Endodermal cell (in vitro differentiated cells): Measurements from ENCODE around the gene SLC47A2. TPM values are rescaled to one million over a fixed set of nuclear protein-coding genes. Genes with fewer than 3 reads are reported as not detected.

Experiments
- DNase-seq: peaks from one replicate; pipeline ENCODE4 v3.0.0-alpha.2; 2017
- H3K27ac ChIP-seq: 2 replicates; pipeline ENCODE4 v1.5.1; 2013; ENCODE audit warnings: mild to moderate bottlenecking, low read depth, low read length, moderate library complexity
- H3K27me3 ChIP-seq: 2 replicates; pipeline ENCODE4 v1.6.1; 2013; ENCODE audit warnings: mild to moderate bottlenecking, low read length, moderate library complexity; ENCODE audit not compliant: insufficient read depth, control insufficient read depth, poor library complexity, severe bottlenecking
- H3K36me3 ChIP-seq: 2 replicates; pipeline ENCODE4 v1.7.0; 2013; ENCODE audit warnings: mild to moderate bottlenecking, low read length, moderate library complexity; ENCODE audit not compliant: control insufficient read depth, insufficient read depth
- H3K4me1 ChIP-seq: one replicate; pipeline ENCODE4 v1.7.0; 2013; ENCODE audit warnings: low read length; ENCODE audit not compliant: control insufficient read depth, insufficient read depth
- H3K4me3 ChIP-seq: 2 replicates; pipeline ENCODE4 v1.5.1; 2013; ENCODE audit warnings: mild to moderate bottlenecking, low read length, moderate library complexity
- H3K9ac ChIP-seq: 2 replicates; pipeline ENCODE4 v1.6.1; 2013; ENCODE audit warnings: mild to moderate bottlenecking, low read length, moderate library complexity; ENCODE audit not compliant: poor library complexity, severe bottlenecking; ENCODE audit errors: extremely low read depth
- H3K9me3 ChIP-seq: 2 replicates; pipeline ENCODE4 v1.6.1; 2013; ENCODE audit warnings: mild to moderate bottlenecking, low read length, moderate library complexity; ENCODE audit not compliant: control insufficient read depth
- H3K27ac Mint-ChIP-seq: 2 replicates; pipeline ENCODE4 v1.8.0; 2020; ENCODE audit warnings: mixed read lengths
- H3K27me3 Mint-ChIP-seq: 2 replicates; pipeline ENCODE4 v1.8.0; 2021; ENCODE audit warnings: mild to moderate bottlenecking, mixed read lengths; ENCODE audit not compliant: insufficient read depth
- H3K36me3 Mint-ChIP-seq: 2 replicates; pipeline ENCODE4 v1.8.0; 2020; ENCODE audit warnings: low read depth, mixed read lengths
- H3K4me1 Mint-ChIP-seq: 2 replicates; pipeline ENCODE4 v1.8.0; 2020; ENCODE audit warnings: mixed read lengths
- H3K4me3 Mint-ChIP-seq: 2 replicates; pipeline ENCODE4 v1.8.0; 2020; ENCODE audit warnings: mild to moderate bottlenecking, moderate library complexity, mixed read lengths
- H3K9me3 Mint-ChIP-seq: 2 replicates; pipeline ENCODE4 v1.8.0; 2020; ENCODE audit warnings: mild to moderate bottlenecking, mixed read lengths
- WGBS, 2 experiments: methylation state at CpG; one replicate each; pipeline versions ENCODE4 v1.1.5 to v1.1.7; 2013; ENCODE audit warnings: missing lambda C conversion rate in 2 of 2, mixed read lengths in 1 of 2; ENCODE audit not compliant: insufficient coverage in 1 of 2, insufficient read length in 1 of 2; 5-methylcytosine and 5-hydroxymethylcytosine counted together
- total RNA-seq, 2 donors: library from RNA; stranded (reverse); fragmentation: NEBNext Ultra II Directional in 1 of 2; extraction: Animal tissue kit (Norgen Biotek cat#: 25700) in 1 of 2; gene quantifications; 2 replicates in 1 of 2; 3 replicates in 1 of 2; pipeline ENCODE4 v1.2.1, GENCODE V29; 2021
- TF ChIP-seq, protein P1 (sequence below): fragments of 200-600 bp; sonication (generic); conservative IDR thresholded peaks from 2 replicates; pipeline ENCODE4 v1.5.0; 2021; ENCODE audit warnings: antibody characterized with exemption, mild to moderate bottlenecking

The SLC47A2 gene
- total RNA-seq, 2 donors from 2014 or later: not detected

DNA sequence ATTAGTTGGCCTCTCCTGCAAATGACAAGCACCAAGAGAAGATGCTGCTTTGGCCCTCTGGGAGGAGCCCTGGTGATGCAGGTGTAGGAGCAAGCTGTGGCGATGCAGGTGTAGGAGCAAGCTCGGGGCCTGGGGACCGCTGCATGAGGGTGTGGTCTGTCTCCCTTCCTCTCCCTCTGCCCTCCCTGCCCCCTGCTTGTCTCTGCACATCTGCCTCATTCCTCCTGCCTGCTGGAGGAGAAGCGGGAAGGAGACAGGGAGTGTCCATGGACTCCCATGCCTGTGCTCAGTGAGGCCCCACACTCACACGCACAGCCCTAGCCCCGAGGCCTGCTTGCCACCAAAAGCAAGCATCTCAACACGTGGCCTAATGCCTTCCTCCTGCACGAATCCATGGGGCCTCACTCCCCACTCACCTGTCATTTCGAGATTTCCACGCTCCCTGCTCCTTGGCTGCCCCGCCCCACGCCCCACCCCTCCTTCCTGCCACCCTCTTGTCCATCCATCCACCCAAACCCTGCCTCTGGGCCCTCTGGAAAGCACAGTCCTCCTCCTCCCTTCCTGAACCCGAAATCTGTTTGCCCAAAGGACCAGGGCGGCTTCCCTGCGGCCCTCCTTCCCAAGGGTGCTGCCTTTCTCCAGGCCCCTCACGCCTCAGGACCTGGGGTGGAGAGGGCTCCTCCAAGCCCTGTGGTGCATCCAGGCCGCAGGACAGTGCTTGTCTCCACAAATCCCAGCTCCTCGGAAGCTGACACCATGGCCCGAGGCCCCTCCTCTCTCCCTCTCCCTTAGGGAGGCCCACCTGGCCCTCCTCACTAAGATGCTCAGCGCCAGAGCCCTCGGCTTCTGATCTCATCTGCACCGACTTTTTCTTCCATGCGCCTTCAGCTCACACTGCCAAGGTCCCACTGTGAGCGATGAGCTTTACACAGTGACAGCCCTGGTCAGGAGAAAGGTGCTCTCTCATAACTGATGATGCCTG is 43.5 kb upstream of the SLC47A2 start:
- Mint-ChIP-seq H3K4me3 (no peak overlapping the region), H3K36me3 (no peaks in the 10 kb centered on the region), H3K4me1 (peaks cover 7% of the 10 kb centered on the region), H3K9me3 (no peaks in the 10 kb centered on the region), H3K27ac (no peak overlapping the region), H3K27me3 (peaks cover 3% of the 10 kb centered on the region)
- Histone ChIP-seq H3K9ac (no peak overlapping the region), H3K36me3 (no peaks in the 10 kb centered on the region), H3K27ac (no peak overlapping the region), H3K27me3 (no peaks in the 10 kb centered on the region), H3K9me3 (no peaks in the 10 kb centered on the region), H3K4me3 (no peak overlapping the region), H3K4me1 (no peaks in the 10 kb centered on the region)
- TF ChIP-seq, protein P1, sequence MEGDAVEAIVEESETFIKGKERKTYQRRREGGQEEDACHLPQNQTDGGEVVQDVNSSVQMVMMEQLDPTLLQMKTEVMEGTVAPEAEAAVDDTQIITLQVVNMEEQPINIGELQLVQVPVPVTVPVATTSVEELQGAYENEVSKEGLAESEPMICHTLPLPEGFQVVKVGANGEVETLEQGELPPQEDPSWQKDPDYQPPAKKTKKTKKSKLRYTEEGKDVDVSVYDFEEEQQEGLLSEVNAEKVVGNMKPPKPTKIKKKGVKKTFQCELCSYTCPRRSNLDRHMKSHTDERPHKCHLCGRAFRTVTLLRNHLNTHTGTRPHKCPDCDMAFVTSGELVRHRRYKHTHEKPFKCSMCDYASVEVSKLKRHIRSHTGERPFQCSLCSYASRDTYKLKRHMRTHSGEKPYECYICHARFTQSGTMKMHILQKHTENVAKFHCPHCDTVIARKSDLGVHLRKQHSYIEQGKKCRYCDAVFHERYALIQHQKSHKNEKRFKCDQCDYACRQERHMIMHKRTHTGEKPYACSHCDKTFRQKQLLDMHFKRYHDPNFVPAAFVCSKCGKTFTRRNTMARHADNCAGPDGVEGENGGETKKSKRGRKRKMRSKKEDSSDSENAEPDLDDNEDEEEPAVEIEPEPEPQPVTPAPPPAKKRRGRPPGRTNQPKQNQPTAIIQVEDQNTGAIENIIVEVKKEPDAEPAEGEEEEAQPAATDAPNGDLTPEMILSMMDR: no peak
- no peak for DNase-seq
- WGBS, 2 experiments: 88 to 91% methylated on average over 13 to 24 of the region's 24 CpGs

DNA sequence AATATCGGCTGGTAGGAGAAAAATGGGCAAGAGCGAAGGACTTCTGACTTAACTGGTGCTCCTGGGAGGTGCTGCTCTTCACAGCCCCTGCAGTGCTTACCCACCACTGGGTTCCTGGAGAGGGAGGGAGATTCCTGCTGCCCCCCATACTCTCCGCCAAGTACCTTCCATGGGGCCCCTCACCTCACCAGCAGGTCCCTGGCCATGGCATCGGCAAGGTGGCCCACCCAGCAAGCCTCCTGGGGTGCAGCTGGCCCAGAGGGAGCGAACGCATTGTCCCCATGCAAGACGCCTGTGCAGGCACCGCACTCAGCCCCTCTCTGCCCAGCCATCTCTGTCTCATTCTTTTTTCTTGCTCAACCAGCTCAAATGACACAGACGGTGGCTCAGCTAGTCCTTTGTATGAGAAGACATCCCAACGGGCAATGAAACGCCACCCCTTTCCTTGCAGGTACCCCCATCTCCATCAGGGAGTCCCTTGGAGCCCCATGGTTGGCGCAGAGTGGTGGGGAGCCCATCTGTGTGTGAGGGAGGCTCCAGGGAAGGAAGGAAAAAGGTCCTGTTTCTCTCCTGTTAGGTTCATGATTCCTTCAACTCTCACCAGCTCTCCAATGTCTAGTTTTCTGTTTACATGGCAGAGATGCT is 41.3 kb upstream of the SLC47A2 start:
- Mint-ChIP-seq H3K27me3 (peaks cover 1% of the 10 kb centered on the region), H3K4me3 (no peak overlapping the region), H3K36me3 (no peaks in the 10 kb centered on the region), H3K4me1 (peaks cover 7% of the 10 kb centered on the region), H3K27ac (no peak overlapping the region), H3K9me3 (no peaks in the 10 kb centered on the region)
- Histone ChIP-seq H3K4me1 (no peaks in the 10 kb centered on the region), H3K27me3 (no peaks in the 10 kb centered on the region), H3K36me3 (no peaks in the 10 kb centered on the region), H3K9ac (no peak overlapping the region), H3K27ac (no peak overlapping the region), H3K9me3 (no peaks in the 10 kb centered on the region), H3K4me3 (no peak overlapping the region)
- peak; percentile 31 for DNase-seq
- WGBS, 2 experiments: 87 to 90% methylated on average over 6 to 12 of the region's 12 CpGs
- TF ChIP-seq, protein P1: no peak

- no peak overlapping the region for H3K27ac Mint-ChIP-seq
- no peaks in the 10 kb centered on the region for H3K9me3 Mint-ChIP-seq
- no peak overlapping the region for H3K27ac ChIP-seq
- 94% methylated on average over 3 to 10 of the region's 10 CpGs for WGBS, 2 experiments
- H3K4me3 Mint-ChIP-seq: no peak overlapping the region
- no peak overlapping the region for H3K4me3 ChIP-seq
- no peak overlapping the region for H3K9ac ChIP-seq
- DNase-seq: peak; percentile 39
- H3K9me3 ChIP-seq: no peaks in the 10 kb centered on the region
- no peaks in the 10 kb centered on the region for H3K36me3 Mint-ChIP-seq
- peaks cover 7% of the 10 kb centered on the region for H3K4me1 Mint-ChIP-seq
- no peaks in the 10 kb centered on the region for H3K27me3 Mint-ChIP-seq
- no peaks in the 10 kb centered on the region for H3K4me1 ChIP-seq
- TF ChIP-seq, protein P1: no peak
- no peaks in the 10 kb centered on the region for H3K27me3 ChIP-seq
- no peaks in the 10 kb centered on the region for H3K36me3 ChIP-seq
These were observed 40.2 kb upstream of the SLC47A2 start for GRCh38 chr17:19756546-19756945.
